Gastroesophageal sphincter (tissue), 3 donors: Measurements from ENCODE around the gene DIP2C.

Source experiments
- POLR2A ChIP-seq, 2 donors: fragments of 450-650 bp; IDR thresholded peaks; one replicate each; pipeline ENCODE4 v1.6.1; 2017; ENCODE audit warnings: antibody characterized with exemption in 2 of 2, mild to moderate bottlenecking in 2 of 2, moderate library complexity in 1 of 2
- TF ChIP-seq, protein P1 (sequence below), 4 experiments: fragments of 200-600 bp in 2 of 4; fragments of 450-650 bp in 2 of 4; sonication (generic) in 1 of 4; IDR thresholded peaks; one replicate each; pipeline ENCODE4 v1.5.1; 2017 to 2019; ENCODE audit warnings: antibody characterized with exemption in 4 of 4, mild to moderate bottlenecking in 2 of 4, moderate library complexity in 2 of 4

- TF ChIP-seq POLR2A (IDR thresholded peaks at IDR 0.05): no peak
- TF ChIP-seq, protein P1, sequence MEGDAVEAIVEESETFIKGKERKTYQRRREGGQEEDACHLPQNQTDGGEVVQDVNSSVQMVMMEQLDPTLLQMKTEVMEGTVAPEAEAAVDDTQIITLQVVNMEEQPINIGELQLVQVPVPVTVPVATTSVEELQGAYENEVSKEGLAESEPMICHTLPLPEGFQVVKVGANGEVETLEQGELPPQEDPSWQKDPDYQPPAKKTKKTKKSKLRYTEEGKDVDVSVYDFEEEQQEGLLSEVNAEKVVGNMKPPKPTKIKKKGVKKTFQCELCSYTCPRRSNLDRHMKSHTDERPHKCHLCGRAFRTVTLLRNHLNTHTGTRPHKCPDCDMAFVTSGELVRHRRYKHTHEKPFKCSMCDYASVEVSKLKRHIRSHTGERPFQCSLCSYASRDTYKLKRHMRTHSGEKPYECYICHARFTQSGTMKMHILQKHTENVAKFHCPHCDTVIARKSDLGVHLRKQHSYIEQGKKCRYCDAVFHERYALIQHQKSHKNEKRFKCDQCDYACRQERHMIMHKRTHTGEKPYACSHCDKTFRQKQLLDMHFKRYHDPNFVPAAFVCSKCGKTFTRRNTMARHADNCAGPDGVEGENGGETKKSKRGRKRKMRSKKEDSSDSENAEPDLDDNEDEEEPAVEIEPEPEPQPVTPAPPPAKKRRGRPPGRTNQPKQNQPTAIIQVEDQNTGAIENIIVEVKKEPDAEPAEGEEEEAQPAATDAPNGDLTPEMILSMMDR (IDR thresholded peaks at IDR 0.05): no peak
Measured at GRCh38 chr10:653991-654646, 35.3 kb downstream of the DIP2C start.
